A549 treated with dexamethasone at 1 μM for 4 hours (cell line): Measurements from ENCODE around the gene GABARAPL1. TPM values are rescaled to one million over a fixed set of nuclear protein-coding genes. Genes with fewer than 3 reads are reported as not detected.

Experiments
- total RNA-seq: library from RNA; stranded (reverse); fragments of 200-300 nt; extraction: Qiagen RNA extraction; gene quantifications from 5 replicates; pipeline ENCODE4 v1.2.3, GENCODE V29; 2022

The GABARAPL1 gene
- total RNA-seq: 31.0 to 48.5 TPM (median 38.3 TPM) in 5 replicates

GRCh38 chr12:10212739-10213131, at the start of gene GABARAPL1:
GABARAPL1 (plus strand) TSS chr12:10212877; CDS start chr12:10213130, 253 bp downstream.

GRCh38 chr12:10171973-10172728, 40.5 kb upstream of the GABARAPL1 start, which contains the start of gene OLR1:
OLR1 (minus strand) TSS chr12:10172132; CDS start chr12:10172077, 55 bp downstream.

GRCh38 chr12:10178821-10179220, 33.9 kb upstream of the GABARAPL1 start, which contains the start of gene TMEM52B:
TMEM52B (plus strand) TSS chr12:10179032; CDS start chr12:10179575, 543 bp downstream.

Other genes starting within 250 kb of the GABARAPL1 start
- gene CLEC12A, start 241.5 kb upstream of the GABARAPL1 start, total RNA-seq: not detected in 5 replicates
- not detected in 5 replicates for gene CLEC1B, start 213.8 kb upstream of the GABARAPL1 start, total RNA-seq
- not detected in 5 replicates for gene CLEC12B, start 202.2 kb upstream of the GABARAPL1 start, total RNA-seq
- not detected in 5 replicates for gene CLEC9A, start 182.2 kb upstream of the GABARAPL1 start, total RNA-seq
- gene CLEC1A, start 113.9 kb upstream of the GABARAPL1 start, total RNA-seq: not detected in 5 replicates
- gene CLEC7A, start 82.7 kb upstream of the GABARAPL1 start, total RNA-seq: not detected in 5 replicates
- 0.61 to 1.4 TPM (median 0.82 TPM) in 5 replicates for gene OLR1, start 40.7 kb upstream of the GABARAPL1 start, total RNA-seq
- gene TMEM52B, start 33.8 kb upstream of the GABARAPL1 start, total RNA-seq: 0.05 to 0.20 TPM (median 0.11 TPM) in 5 replicates
- not detected in 5 replicates for gene KLRD1, start 95.0 kb downstream of the GABARAPL1 start, total RNA-seq
- gene KLRK1, start 177.2 kb downstream of the GABARAPL1 start, total RNA-seq: 0.13 TPM in 1 of 5 replicates, not detected in the others
- gene KLRC4, start 196.9 kb downstream of the GABARAPL1 start, total RNA-seq: not detected in 5 replicates
- 0.13 to 0.24 TPM (median 0.16 TPM) in 4 of 5 replicates, not detected in the other for gene KLRC3, start 207.7 kb downstream of the GABARAPL1 start, total RNA-seq
- 1.5 to 2.1 TPM (median 1.7 TPM) in 5 replicates for gene KLRC2, start 223.1 kb downstream of the GABARAPL1 start, total RNA-seq
- not detected in 5 replicates for gene KLRC1, start 240.5 kb downstream of the GABARAPL1 start, total RNA-seq